HG03060 (cell line): ENCODE results near the gene CHN2.

Experiments used
- ATAC-seq: cut with Tn5 transposase; IDR thresholded peaks from one replicate; pipeline ENCODE4 v1.9.1; 2021; ENCODE audit warnings: low read depth, moderate number of reproducible peaks; ENCODE audit not compliant: unreplicated experiment

The CHN2 gene

DNA sequence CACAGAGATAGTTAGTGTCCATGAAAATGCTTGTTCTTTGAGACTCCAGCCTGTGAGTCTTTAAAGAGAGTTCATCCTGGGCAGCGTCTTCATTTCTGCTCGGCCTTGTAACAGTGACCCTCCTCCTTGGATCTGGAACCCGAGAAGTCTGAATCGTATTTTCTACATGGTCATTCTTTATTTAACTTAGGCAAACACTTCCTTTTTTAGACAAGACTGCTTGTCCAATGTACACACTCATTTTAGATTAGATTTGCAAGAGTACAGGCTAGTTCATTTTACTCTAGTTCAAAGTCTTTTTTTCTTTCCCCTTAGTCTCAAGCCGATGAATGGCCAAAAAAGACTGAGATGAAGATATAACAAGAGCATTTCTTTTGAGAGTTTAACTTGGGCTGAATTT lies 133.5 kb downstream of the CHN2 start:
- ATAC-seq, result no peak

DNA sequence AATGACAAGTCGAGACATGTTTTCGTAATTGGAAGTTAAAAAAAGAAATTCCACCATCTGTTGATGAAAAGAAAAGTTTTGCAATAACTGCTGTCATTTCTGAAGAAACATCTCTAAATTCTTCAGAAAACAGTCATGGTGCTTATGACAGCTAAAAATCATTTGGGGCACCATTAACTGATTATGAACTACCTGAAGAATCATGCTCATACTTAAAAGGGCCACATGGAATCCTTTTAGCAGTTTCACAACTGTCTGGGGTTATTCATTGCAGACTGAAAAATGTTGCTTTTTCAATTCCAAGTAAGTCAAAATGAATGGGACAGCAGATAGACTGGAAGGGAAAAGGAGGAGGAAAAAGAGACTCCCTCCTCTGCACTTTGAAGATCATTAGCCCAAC lies 134.2 kb downstream of the CHN2 start:
- no peak for ATAC-seq

DNA sequence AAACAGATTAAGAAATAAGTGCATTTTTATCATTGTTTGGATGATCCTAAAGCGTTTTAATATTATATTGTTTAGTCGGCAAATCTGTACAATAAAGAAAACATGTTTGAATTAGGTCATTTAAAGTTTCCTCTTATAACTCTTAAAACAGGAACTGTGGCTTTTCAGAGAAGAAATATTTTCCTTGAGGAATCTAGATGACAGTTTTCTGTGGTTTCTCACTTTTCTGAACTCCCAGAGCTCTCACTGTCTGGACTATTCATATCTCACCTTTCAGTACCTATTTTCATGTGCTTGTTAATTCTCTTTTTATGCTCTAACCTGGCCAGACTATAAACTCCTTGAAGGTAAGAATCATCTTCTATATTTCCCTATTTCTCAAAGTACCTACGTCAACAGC lies 135.1 kb downstream of the CHN2 start:
- no peak for ATAC-seq

DNA sequence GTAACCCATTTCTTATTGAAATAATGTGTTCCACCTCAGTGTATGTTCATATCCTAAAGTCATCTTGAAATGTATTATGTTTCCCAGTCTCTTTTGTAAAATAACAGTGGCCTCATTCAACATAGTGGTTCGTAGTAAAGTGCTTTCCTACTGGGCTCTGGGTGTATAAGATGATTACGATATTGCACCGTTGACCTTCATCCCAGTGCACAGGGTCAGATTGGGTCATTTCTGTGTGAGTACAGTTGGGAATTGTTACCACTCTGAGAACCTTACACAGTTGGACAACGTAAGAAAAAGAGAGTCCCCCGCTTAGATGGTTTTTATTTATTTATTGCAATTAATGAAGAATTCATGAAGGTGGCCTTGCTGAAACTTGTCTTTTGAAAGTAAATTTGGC lies 135.6 kb downstream of the CHN2 start:
- no peak for ATAC-seq

DNA sequence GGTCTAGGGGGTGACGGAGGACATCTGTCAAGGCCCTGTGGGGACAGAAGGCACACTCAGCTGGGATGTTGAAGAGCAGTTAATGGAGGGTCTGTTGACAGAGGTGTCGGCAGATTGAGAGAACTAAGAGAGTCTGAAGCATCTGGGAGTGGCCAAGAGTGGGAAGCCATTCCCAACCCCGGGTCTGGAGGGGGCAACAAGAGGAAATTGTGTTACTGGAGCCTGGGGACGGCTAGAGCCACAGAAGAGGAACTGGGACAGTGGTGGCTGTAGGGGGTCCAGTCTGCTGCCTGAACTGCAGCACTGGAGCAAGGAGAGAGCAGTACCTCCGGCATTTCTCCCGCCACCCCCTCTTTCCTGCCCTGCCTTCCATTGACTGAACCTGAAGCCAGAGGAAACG lies 136.6 kb downstream of the CHN2 start:
- no peak for ATAC-seq

DNA sequence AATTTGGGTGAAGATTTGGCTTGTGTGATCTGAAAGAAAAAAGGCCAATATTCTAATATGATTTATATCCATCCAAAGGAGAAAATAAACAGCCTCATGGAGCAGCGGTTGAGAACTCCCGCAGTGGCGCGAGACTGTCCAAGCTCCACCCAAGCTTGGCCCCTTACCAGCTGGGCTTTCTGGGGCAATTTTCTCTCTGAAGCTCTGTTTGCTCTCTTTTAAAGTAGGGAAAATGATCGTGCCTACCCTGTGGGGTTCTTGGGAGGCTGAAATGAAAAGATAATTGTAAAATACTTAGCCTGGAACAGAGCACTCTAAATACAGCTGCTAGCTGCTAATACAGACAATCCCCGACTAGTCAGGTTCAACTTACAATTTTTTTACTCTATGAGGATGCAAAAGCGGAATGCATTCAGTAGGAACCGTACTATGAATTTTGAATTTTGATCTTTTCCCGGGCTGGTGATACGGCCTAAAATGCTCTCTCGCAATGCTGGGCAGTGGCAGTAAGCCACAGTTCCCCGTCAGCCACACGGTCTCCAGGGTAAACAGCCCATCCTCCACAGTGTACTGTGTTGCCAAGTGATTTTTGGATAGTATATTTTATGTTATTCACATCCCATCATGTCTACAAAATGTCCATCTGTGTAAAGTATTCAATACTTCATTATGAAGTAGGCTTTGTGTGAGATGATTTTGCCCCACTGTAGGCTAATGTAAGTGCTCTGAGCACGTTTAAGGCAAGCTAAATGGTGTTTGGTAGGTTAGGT lies 137.7 kb downstream of the CHN2 start:
- no peak for ATAC-seq

DNA sequence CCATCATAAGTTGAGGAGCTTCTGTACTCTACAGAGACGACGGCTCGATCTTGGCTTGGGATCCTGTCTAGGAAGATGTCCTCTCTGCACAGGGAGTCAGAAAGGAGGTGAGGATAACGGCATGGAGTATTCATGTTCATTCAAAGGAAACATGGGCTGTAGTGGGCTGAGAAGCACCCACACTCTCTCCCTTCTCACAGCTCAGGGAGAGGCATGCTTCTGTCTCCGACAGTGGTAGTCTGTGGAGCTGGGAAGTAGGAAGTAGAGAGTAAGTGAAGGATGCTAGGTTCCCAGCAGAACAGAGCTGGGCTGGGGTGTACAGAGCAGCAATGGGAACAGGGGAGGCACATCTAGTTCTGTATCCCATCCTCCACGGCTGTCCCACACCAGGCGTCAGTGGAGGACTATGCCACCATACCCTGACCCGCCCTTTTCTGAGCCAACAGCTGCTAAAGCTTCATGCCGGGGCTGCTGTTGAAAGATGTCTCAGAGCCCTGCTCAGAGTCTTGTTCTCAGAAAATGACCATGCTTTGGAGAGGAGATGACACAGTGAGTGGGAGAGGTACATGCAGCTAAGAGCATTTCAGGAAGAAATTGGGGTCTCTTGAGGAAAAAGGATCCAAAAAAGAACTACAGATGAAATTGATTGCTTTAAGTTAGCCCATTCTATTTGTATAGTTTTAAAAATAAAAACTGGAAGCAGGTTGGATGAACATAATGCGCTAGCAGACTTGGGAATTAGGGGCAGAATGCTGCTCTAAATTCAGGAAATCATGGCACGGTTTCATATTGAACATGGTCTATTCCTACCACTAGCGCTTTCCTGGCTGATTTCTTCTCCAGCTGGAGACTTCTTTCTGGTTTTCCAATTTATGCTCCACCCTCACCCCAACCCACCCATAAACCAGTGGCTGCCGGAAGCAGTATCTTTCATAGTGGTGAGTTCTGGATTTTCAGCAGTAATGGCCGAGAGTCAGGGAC lies 138.6 kb downstream of the CHN2 start:
- no peak for ATAC-seq

DNA sequence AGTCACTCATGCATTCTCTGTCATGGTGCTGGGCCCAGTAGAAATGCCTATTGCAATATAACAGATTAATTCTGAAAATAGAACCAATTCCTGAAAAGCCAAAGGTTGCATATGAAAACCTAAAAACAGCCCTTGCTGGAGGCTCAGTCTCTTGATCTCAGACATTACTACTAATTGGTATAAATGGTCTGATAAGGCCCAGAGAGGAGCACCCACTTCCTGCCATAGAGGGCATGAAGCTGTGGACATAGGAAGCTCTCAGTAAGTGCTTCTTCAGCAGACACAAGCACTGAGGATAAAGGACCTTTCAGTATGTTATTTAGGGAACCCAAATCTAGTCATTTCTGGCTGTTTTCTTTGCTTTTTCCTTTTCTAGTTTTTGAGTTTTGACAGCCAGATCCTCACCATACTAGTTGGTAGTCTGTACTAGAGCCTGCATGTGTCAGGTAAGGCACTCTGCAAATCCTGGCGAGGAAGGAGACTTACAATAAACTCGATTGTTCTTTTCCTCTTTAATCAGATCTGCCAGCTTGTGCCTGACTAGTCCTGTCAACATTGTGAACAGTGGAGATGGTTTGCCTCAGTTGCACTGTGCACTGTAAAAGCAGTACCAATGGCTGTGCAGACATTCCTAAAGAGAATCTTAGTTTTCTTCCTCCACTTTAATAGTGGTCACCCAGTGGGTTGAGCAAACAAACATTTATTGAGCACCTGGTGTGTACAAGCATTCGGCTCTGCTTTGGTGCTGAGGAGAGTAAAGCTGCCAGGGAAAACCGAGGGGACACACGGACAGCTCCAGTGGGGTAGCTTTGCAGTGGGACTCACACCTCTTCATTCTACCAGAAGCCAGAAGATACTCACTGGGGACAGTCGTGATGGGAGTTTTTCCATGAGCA lies 140.9 kb downstream of the CHN2 start:
- ATAC-seq, result no peak

DNA sequence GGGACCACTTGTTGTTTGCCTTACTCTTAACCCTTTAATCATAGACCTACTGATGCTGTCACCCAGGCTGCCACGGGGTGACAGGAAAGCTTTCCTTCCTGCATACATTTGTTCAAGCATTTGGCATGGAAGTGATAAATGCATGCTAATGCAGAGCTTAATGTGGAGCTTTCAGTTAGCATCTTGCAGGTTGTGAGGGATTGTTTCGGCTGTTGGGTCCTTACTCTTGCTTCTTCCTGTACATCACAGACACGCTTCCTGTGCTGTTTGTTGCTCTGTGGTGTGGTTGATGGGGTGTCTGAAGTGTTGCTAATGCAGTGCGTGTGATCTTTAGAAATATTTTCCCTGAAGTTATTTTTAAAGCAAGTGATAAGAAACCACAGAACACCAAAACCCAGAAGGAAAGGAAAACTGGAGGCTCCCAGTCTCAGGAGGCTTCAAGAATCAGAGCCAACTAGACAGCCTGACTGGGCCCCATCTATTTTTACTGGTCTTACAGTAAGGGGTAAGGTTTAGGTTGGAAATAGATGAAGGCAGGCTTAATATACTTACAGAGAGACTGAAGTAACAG lies 143.1 kb downstream of the CHN2 start:
- no peak for ATAC-seq

DNA sequence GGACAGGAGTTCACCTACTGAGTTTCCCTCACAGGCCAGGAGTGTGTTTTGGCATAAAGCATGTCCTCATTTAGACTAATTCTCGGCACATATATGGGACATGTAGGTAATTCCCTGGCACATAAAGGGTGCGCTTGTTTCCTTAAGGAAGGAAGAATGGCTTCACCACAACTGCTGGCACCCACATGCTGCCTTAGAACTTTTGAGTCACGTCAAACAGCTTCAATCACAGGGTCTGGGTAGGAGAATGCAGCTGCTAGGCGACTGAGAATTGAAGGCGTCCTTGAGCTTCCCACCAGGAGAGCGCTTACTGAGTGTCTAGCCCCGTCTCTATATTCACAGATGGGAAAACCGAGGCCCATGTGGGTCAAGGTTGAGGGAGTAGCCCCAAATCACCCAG lies 146.1 kb downstream of the CHN2 start:
- ATAC-seq, result no peak

DNA sequence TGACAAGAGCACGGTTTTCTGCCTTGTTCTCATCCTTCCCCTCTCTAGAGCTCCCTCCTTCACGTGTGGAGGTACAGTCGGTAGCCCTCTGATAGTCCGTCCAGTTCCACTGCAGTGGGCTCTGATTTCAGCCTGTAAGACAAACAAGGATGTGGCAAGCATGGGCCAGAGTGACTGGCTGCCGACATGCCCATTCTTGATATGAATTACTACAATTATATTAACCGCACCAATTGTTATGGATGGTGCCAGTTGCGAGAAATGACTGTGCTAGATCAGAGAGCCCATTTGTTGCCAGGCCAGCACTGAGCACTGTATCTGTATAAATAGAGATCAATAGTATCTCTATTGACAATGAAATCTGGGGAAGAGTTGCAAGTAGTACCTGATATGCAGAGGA lies 146.6 kb downstream of the CHN2 start:
- no peak for ATAC-seq

DNA sequence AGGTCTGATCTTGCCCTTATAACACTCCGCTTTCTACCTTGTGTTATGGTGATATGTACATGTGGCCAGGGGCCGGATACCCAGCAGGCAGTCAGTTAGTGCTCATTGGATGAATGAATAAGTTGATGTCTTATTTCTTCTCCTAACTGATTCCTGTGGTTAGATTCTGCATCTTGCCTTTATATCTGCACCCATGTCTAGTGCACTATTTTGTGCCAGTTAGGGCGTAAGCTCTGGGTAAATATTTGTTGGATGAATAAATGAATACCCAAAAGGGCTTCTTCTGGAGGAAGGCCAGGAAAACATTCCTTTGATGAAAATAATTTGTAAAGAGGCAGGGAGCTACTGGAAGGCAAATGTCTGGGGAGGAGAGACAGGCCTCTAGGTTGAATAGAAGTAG lies 148.2 kb downstream of the CHN2 start:
- ATAC-seq, result no peak

DNA sequence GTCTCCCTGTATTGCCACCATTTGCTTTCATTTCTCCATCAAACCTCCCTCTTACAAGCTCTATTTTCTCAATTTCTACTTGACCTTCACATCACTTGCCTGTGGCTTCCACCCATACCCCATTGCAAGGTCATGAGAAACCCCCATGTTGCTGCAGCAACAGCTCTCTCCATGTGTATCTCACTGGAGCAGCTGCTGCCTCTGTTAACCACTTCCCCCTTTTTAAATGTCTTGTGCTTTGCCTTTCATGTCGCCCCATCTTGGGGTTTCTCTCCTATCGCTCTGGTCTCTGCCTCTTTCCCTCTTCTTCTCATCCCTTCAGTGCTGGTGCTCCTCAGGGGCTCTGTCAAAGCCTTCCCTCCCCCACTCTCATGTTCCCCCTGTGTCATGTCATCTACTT lies 148.8 kb downstream of the CHN2 start:
- ATAC-seq, result no peak

DNA sequence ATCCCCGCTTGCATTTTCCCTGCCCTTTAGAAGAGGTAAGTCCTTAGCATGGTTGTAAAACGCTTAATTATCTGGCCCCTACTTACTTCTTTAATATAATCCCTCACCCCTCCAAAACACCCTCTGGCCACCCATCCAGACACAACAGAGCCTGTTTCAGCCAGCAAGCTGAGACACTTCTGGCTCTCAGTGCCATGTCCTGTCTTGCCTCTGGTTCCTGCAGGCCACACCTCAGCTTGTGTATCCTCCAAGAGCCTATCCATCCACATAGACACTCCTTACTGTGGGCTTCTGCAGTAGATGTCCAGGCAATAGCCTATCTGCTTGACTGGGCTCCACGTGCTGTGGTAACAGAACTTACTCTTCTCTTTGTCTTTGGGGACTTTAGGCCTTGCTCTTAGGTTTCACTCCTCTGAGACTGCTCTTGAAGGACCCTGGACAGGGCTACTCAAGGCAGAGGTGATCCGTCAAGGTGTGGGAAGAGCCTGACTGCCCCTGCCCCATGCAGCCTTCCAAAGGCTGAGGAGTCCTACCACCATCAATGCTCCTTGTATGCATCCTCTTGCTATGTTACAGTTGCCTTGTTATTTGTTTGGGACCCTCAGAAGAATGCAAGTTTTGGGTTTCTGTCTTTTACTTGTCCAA lies 149.9 kb downstream of the CHN2 start:
- no peak for ATAC-seq

DNA sequence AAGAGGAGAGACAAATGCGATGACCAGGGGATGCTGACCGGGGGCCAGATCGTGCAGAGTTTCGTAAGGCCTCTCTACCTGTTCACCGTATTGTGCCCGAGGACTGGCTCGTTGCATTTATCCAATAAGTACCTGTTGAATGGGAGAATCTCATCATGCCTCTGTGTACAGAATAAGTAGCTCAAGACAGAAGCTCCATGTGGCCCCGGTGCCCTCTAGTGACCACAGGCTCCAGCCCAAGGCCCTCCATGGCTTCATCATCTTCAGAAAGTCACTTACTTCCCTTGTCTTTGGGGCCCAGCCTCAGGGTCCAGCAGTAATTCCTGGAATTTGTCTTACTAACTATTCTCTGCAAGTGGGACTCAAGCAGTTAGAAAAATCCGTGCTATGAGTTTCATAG lies 151.0 kb downstream of the CHN2 start:
- ATAC-seq, result no peak

DNA sequence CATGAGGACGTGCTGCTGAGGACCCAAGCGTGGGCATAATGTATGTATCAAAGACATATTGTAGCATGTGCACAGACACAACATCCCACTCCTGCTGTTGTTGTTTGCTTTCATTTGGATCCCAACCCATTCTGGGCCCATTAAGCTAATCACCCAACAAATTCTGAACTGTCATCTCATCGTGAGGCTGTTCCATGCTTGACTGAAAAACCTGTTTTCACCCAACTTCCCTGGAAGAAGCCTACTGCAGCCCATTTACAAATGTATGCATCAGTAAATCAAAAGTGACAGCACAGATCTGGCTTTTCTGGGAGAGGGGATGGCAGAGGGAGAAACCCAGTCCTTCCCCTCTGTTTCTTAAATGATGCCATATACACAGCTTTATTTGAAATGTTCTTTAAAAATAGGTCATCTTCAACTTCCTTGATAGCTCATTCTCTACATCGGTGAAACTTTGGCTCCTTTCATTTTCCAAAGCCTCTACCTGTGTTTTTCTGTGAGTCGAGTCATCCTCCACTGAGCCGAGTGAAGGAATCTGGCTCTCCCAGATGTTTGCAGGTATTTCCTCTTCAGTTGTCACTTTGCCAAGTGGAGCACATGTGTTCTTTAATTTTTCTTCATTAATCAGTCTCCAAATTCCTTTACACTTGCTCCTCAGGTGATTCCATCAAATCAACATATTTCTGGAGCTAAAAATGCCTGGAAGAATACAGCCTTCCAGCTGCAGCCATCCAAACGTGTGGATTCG lies 151.8 kb downstream of the CHN2 start:
- no peak for ATAC-seq

DNA sequence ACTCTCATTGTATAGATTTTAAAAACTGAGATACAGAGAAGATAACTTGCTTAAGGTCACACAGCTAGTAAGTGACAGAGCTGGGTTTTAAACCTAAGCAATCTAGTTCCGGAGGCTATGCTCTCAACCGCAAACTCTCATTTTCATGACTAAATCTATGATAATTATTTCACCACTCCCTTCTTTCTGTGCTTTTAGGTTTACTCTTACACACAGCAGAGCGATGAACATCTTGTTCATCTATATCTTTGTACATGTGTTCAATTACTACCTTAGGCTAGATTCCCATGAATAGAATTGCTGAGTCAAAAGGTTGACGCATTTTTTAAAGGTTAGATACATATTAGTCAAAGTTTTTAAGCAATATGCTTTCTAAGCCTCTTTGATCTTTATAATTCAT lies 154.8 kb downstream of the CHN2 start:
- no peak for ATAC-seq

DNA sequence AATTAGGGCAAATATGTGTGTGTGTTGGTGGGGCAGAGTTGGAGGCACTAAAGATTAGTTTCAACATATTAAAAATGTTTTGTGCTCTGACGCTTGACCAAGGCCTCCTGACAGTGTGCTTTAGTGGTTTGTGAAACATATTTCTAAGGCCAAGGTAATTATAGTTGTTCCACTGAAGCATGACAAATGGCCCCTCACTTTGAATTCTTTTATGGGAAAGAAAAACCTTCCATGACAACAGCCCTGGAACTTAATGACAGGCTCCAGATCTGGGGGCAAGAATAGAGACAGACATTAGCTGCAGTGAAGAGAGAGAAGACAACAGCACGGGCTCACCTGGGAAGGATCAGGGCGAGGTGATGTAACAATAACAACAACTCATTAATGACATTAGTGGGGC lies 155.8 kb downstream of the CHN2 start:
- no peak for ATAC-seq

DNA sequence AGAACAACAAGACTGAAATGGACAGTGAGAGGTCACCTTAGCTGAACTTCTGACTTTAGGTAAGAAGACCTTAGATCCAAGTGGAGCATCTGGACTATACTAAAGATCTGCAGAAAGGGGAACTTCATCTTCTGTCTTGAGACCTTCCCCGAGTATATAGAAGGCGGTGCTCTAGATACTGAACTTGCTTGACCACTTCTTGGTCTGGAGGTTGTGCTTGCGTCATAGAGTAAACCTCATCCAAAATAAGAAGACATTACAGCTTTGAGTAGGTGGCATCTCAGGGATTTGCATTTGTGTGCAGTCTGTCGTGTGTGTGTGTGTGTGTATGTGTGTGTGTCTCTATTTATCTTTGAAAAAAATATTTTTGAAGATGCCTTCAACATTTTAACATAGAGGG lies 157.5 kb downstream of the CHN2 start:
- ATAC-seq, result no peak
